NOMO-1 treated with dmso at 0.1 percent for 144 hours (cell line): ENCODE measurements around the gene ITGA11.
"Not testable (repeated sequence)": the region's sequence is repeated elsewhere in the genome, so short reads cannot be mapped to it uniquely, and the experiment has no call there.

Source experiments
- DNase-seq: peaks from one replicate; lab custom pipeline; 2025; ENCODE audit not compliant: unreplicated experiment; lab: John Stamatoyannopoulos, UW

Gene ITGA11

GRCh38 chr15:68410466-68411342, 21.3 kb downstream of the ITGA11 start:
- no peak for DNase-seq

- DNase-seq: no peak
Measured at GRCh38 chr15:68409736-68410370, 22.1 kb downstream of the ITGA11 start.

- DNase-seq: no peak
Measured at GRCh38 chr15:68408971-68409370, 23.0 kb downstream of the ITGA11 start.

- DNase-seq: no peak
Measured at GRCh38 chr15:68407886-68408881, 23.8 kb downstream of the ITGA11 start.

- DNase-seq: no peak
Measured at GRCh38 chr15:68407141-68407885, 24.6 kb downstream of the ITGA11 start.

- DNase-seq: no peak
Measured at GRCh38 chr15:68405378-68406250, 26.3 kb downstream of the ITGA11 start.

GRCh38 chr15:68404056-68404798, 27.7 kb downstream of the ITGA11 start:
- no peak for DNase-seq

GRCh38 chr15:68403161-68403941, 28.6 kb downstream of the ITGA11 start:
- DNase-seq: no peak

GRCh38 chr15:68402432-68403160, 29.4 kb downstream of the ITGA11 start:
- DNase-seq: no peak

GRCh38 chr15:68401496-68402431, 30.2 kb downstream of the ITGA11 start:
- DNase-seq: no peak

- DNase-seq: no peak
Measured at GRCh38 chr15:68400066-68400456, 31.9 kb downstream of the ITGA11 start.

- no peak for DNase-seq
Measured at GRCh38 chr15:68399096-68400065, 32.6 kb downstream of the ITGA11 start.

- not testable (repeated sequence) for DNase-seq
Measured at GRCh38 chr15:68397999-68398398, 34.0 kb downstream of the ITGA11 start.

- DNase-seq: no peak
Measured at GRCh38 chr15:68396068-68396467, 35.9 kb downstream of the ITGA11 start.

- no peak for DNase-seq
Measured at GRCh38 chr15:68391121-68391520, 40.8 kb downstream of the ITGA11 start.
